Right renal cortex interstitium (tissue), 3 donors: ENCODE measurements around the gene PARP1. TPM values are rescaled to one million over a fixed set of nuclear protein-coding genes. Genes with fewer than 3 reads are reported as not detected.
A peak's percentile ranks its signal among the peaks of the same experiment; 100 is the strongest.
"Not testable (repeated sequence)": the region's sequence is repeated elsewhere in the genome, so short reads cannot be mapped to it uniquely, and the experiment has no call there.

Experiments used
- DNase-seq, 3 donors: peaks; one replicate each; pipeline ENCODE4 v3.0.0-alpha.2; 2013; ENCODE audit warnings: low read depth in 3 of 3, low spot score in 2 of 3
- polyA plus RNA-seq, 3 donors: library from polyadenylated mRNA; unstranded; fragments of 120-200 nt; gene quantifications; one replicate each; pipeline ENCODE4 v1.2.1, GENCODE V29; 2013; ENCODE audit not compliant: insufficient read length in 3 of 3

The PARP1 gene
- 100 to 1,000 TPM; 127 to 139 (median 131) TPM for polyA plus RNA-seq

- DNase-seq: peak in 2 of 3 donors; percentile 74 to 75
Observed at GRCh38 chr1:226407497-226408284, at the start of gene PARP1. Gene PARP1, minus strand, starts transcription at chr1:226408093. Its CDS starts 164 bp downstream, at chr1:226407929.

GRCh38 chr1:226457307-226457712 lies 49.4 kb upstream of the PARP1 start:
- no peak for DNase-seq

- DNase-seq: no peak
Observed at GRCh38 chr1:226455843-226456242, 48.0 kb upstream of the PARP1 start.

GRCh38 chr1:226454349-226454748 lies 46.5 kb upstream of the PARP1 start:
- DNase-seq: no peak

GRCh38 chr1:226453015-226453704 lies 45.3 kb upstream of the PARP1 start:
- DNase-seq: no peak

GRCh38 chr1:226450688-226451087 lies 42.8 kb upstream of the PARP1 start:
- no peak for DNase-seq

- DNase-seq: no peak
Observed at GRCh38 chr1:226449823-226450222, 41.9 kb upstream of the PARP1 start.

GRCh38 chr1:226447932-226448665 lies 40.2 kb upstream of the PARP1 start:
- no peak for DNase-seq

GRCh38 chr1:226446094-226446493 lies 38.2 kb upstream of the PARP1 start:
- DNase-seq: no peak

GRCh38 chr1:226444901-226445300 lies 37.0 kb upstream of the PARP1 start:
- DNase-seq: no peak

- no peak for DNase-seq
Observed at GRCh38 chr1:226443439-226443838, 35.5 kb upstream of the PARP1 start.

- DNase-seq: no peak
Observed at GRCh38 chr1:226443033-226443432, 35.1 kb upstream of the PARP1 start.

GRCh38 chr1:226441629-226442028 lies 33.7 kb upstream of the PARP1 start:
- no peak for DNase-seq

GRCh38 chr1:226440512-226440911 lies 32.6 kb upstream of the PARP1 start:
- no peak for DNase-seq

GRCh38 chr1:226438007-226438406 lies 30.1 kb upstream of the PARP1 start:
- no peak for DNase-seq

- no peak for DNase-seq
Observed at GRCh38 chr1:226436855-226437491, 29.1 kb upstream of the PARP1 start.

GRCh38 chr1:226436472-226436854 lies 28.6 kb upstream of the PARP1 start:
- DNase-seq: no peak

GRCh38 chr1:226433341-226433720 lies 25.4 kb upstream of the PARP1 start:
- DNase-seq: no peak

- no peak for DNase-seq
Observed at GRCh38 chr1:226432586-226433340, 24.9 kb upstream of the PARP1 start.

- DNase-seq: not testable (repeated sequence)
Observed at GRCh38 chr1:226431898-226432297, 24.0 kb upstream of the PARP1 start.
